CD8-positive, alpha-beta memory T cell (primary cell): Measurements from ENCODE around the gene TDRKH. TPM values are rescaled to one million over a fixed set of nuclear protein-coding genes. Genes with fewer than 3 reads are reported as not detected.

ENCODE experiments used
- CTCF ChIA-PET: fragments of 350-600 bp; sonication (Branson Sonifier 250); formaldehyde crosslinking; loops from one replicate; lab custom pipeline; 2021; ENCODE audit warnings: antibody characterized with exemption; lab: Charles Lee
- POLR2A ChIA-PET: fragments of 350-600 bp; sonication (Branson Sonifier 250); formaldehyde crosslinking; loops from one replicate; lab custom pipeline; 2021; ENCODE audit warnings: antibody characterized with exemption; lab: Charles Lee
- DNase-seq, 5 donors: peaks; one replicate each; pipeline versions ENCODE4 v3.0.0 to v3.0.0-alpha.2; 2020 to 2022; ENCODE audit warnings: mixed read lengths in 1 of 5
- H3K27ac ChIP-seq: one replicate; pipeline ENCODE4 v1.7.0; 2013; ENCODE audit warnings: low read depth, mild to moderate bottlenecking, low read length, moderate library complexity
- H3K27me3 ChIP-seq: 2 replicates; pipeline ENCODE4 v1.7.0; 2013; ENCODE audit warnings: low read length, mild to moderate bottlenecking; ENCODE audit not compliant: insufficient read depth, poor library complexity, severe bottlenecking
- H3K36me3 ChIP-seq: 2 replicates; pipeline ENCODE4 v1.7.0; 2013; ENCODE audit warnings: mild to moderate bottlenecking, low read length, moderate library complexity; ENCODE audit not compliant: insufficient read depth
- H3K4me1 ChIP-seq: 2 replicates; pipeline ENCODE4 v1.7.0; 2013; ENCODE audit warnings: mild to moderate bottlenecking, low read length, moderate library complexity; ENCODE audit not compliant: insufficient read depth
- H3K4me3 ChIP-seq: 2 replicates; pipeline ENCODE4 v1.7.0; 2013; ENCODE audit warnings: mild to moderate bottlenecking, low read length
- H3K9me3 ChIP-seq: 2 replicates; pipeline ENCODE4 v1.7.0; 2013; ENCODE audit warnings: mild to moderate bottlenecking, low read length
- H3K27ac Mint-ChIP-seq, 8 donors: one replicate each; pipeline ENCODE4 v1.8.0; 2020 to 2021; ENCODE audit warnings: mixed read lengths in 8 of 8, mild to moderate bottlenecking in 6 of 8, inconsistent platforms in 3 of 8, moderate library complexity in 3 of 8
- H3K27me3 Mint-ChIP-seq, 2 donors: one replicate each; pipeline ENCODE4 v1.8.0; 2020 to 2021; ENCODE audit warnings: mixed read lengths in 2 of 2, mild to moderate bottlenecking in 1 of 2, moderate library complexity in 1 of 2
- H3K36me3 Mint-ChIP-seq, 3 donors: one replicate each; pipeline ENCODE4 v1.8.0; 2020 to 2021; ENCODE audit warnings: mixed read lengths in 3 of 3, inconsistent platforms in 1 of 3, mild to moderate bottlenecking in 1 of 3
- H3K4me1 Mint-ChIP-seq, 3 donors: one replicate each; pipeline ENCODE4 v1.8.0; 2020 to 2021; ENCODE audit warnings: mixed read lengths in 3 of 3, inconsistent platforms in 1 of 3, mild to moderate bottlenecking in 1 of 3
- H3K4me3 Mint-ChIP-seq, 7 donors: one replicate each; pipeline ENCODE4 v1.8.0; 2020 to 2021; ENCODE audit warnings: mixed read lengths in 7 of 7, mild to moderate bottlenecking in 6 of 7, moderate library complexity in 4 of 7, inconsistent platforms in 2 of 7
- H3K9me3 Mint-ChIP-seq, 5 donors: one replicate each; pipeline ENCODE4 v1.8.0; 2020 to 2022; ENCODE audit warnings: mixed read lengths in 5 of 5, mild to moderate bottlenecking in 3 of 5, moderate library complexity in 2 of 5, inconsistent platforms in 1 of 5
- polyA plus RNA-seq: library from polyadenylated mRNA; unstranded; fragments of 300-500 nt; fragmentation: Illumina TruSeq; gene quantifications from one replicate; pipeline ENCODE4 v1.2.3, GENCODE V29; 2021
- total RNA-seq, 2 experiments: library from RNA; stranded (reverse); gene quantifications; one replicate each; pipeline ENCODE4 v1.2.3, GENCODE V29; 2021

The TDRKH gene
- total and polyA plus RNA-seq, 3 experiments from 2014 or later, result 16.4 to 20.5 (median 17.4) TPM

DNA sequence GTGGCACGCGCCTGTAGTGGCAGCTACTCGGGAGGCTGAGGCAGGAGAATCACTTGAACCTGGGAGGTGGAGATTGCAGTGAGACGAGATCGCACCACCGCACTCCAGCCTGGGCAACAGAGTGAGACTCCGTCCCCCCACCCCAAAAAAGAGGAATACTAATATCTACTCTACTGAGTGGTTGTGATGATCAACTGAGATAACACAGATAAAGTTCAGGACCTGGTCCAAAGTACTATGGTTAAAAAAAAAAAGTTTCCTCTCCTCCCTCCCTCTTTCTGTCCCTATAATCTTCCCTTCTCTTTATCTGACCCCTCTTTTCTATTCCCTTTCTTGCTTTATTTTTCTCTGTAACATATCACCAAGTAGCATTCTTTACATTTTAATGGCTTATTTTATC, 45.3 kb upstream of the TDRKH start:
- H3K27ac Mint-ChIP-seq, result peak overlapping the region in 5 of 8 donors; percentile 72 to 98 (median 85)
- H3K36me3 Mint-ChIP-seq, result no peaks in the 10 kb centered on the region
- DNase-seq, result no peak
- H3K4me3 Mint-ChIP-seq, result no peak overlapping the region
- no peaks in the 10 kb centered on the region for H3K27me3 ChIP-seq
- POLR2A ChIA-PET, result no interaction called here
- H3K4me1 Mint-ChIP-seq, result peaks cover 68 to 84% (median 76%) of the 10 kb centered on the region in 3 donors
- CTCF ChIA-PET, result interaction anchor here (0.9 to 2.4 kb wide), 22 partner anchors 7 to 385 kb away, joined by 3 to 16 read pairs (median 4); partner anchors contain the start of gene TDRKH
- H3K4me3 ChIP-seq, result no peak overlapping the region
- H3K4me1 ChIP-seq, result peaks cover 56% of the 10 kb centered on the region
- peaks cover 0 to 2% of the 10 kb centered on the region in 2 donors for H3K27me3 Mint-ChIP-seq
- H3K9me3 Mint-ChIP-seq, result no peaks in the 10 kb centered on the region
- H3K36me3 ChIP-seq, result no peaks in the 10 kb centered on the region
- H3K9me3 ChIP-seq, result no peaks in the 10 kb centered on the region
- no peak overlapping the region for H3K27ac ChIP-seq

DNA sequence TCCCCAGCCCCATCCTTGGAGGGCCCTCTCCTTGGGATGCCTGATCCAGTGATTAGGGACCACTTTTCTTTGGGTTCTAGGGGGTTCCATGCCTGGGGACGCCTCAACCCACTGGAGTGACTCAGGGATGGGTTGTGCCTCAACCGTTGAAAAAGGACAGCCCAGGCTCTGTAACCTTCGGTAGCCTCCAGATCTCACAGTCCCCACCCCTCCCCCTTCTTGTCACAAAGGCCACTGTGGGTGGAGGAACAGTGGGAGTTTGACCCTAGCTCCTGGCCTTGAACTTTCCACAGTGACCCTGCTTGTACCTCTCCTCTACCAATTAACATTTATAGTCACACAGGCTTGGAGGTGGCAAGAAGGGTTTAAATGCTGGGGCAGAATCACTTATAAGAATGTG, 43.9 kb upstream of the TDRKH start:
- Mint-ChIP-seq H3K9me3 (no peaks in the 10 kb centered on the region), H3K4me1 (peaks cover 69 to 84% (median 76%) of the 10 kb centered on the region in 3 donors), H3K36me3 (no peaks in the 10 kb centered on the region), H3K4me3 (peak overlapping the region in 1 of 7 donors; percentile 64), H3K27ac (peak overlapping the region in 7 of 8 donors; percentile 70 to 99 (median 89)), H3K27me3 (peaks cover 0 to 2% of the 10 kb centered on the region in 2 donors)
- no peak for DNase-seq
- ChIA-PET CTCF (interaction anchor here (1.0 to 1.2 kb wide), 2 partner anchors 99 to 240 kb away, joined by 3 read pairs; no protein-coding TSS in a partner anchor), POLR2A (interaction anchor here (0.6 kb wide), 1 partner anchor 42 kb away, joined by 3 read pairs; no protein-coding TSS in a partner anchor)
- Histone ChIP-seq H3K4me3 (no peak overlapping the region), H3K36me3 (no peaks in the 10 kb centered on the region), H3K4me1 (peaks cover 58% of the 10 kb centered on the region), H3K27ac (no peak overlapping the region), H3K9me3 (no peaks in the 10 kb centered on the region), H3K27me3 (no peaks in the 10 kb centered on the region)

DNA sequence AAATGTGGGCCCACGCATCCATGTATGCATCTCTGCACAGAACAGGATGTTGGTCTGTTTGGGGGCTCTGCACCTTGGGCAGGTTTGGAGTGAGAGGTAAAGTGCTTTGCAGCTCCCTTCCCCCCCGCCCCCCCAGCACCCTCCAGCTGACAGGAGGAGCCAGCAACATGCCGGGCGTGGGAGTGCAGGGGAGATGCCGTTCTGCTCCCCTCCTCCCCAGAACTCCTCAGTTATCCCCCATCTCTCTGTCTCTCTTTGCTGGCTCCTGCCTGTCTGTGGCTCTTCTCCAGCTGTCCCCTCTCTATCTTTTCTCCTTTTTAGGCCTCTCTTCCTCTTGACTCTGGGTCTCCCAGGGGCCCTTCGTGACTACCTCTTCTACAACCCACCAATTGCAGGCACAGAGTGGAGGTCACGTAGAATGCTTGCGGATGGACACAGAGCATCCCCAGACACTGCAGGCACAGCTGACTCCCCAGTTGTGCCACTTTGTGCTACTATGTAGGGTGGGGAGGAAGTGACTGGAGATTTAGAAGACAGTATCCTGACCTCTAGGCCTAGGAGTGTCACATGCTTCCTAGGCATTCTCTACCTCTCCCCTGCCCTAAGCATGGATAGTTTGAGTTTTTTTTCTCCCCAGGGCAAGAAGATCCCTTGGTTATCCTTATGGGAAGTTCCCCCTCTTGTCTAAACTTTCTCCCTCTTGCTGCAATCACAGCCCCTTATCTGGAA, 43.0 kb upstream of the TDRKH start:
- Histone ChIP-seq H3K27me3 (no peaks in the 10 kb centered on the region), H3K4me1 (peaks cover 59% of the 10 kb centered on the region), H3K27ac (no peak overlapping the region), H3K36me3 (no peaks in the 10 kb centered on the region), H3K4me3 (no peak overlapping the region), H3K9me3 (no peaks in the 10 kb centered on the region)
- Mint-ChIP-seq H3K36me3 (no peaks in the 10 kb centered on the region), H3K27ac (peak overlapping the region; percentile 34 to 99 (median 90)), H3K4me3 (peak overlapping the region in 6 of 7 donors; percentile 37 to 80 (median 63)), H3K27me3 (peaks cover 0 to 2% of the 10 kb centered on the region in 2 donors), H3K4me1 (peaks cover 75 to 88% (median 80%) of the 10 kb centered on the region in 3 donors), H3K9me3 (no peaks in the 10 kb centered on the region)
- no peak for DNase-seq
- ChIA-PET CTCF (interaction anchor here (0.7 to 0.8 kb wide), 2 partner anchors 25 to 168 kb away, joined by 3 read pairs; no protein-coding TSS in a partner anchor), POLR2A (no interaction called here)

DNA sequence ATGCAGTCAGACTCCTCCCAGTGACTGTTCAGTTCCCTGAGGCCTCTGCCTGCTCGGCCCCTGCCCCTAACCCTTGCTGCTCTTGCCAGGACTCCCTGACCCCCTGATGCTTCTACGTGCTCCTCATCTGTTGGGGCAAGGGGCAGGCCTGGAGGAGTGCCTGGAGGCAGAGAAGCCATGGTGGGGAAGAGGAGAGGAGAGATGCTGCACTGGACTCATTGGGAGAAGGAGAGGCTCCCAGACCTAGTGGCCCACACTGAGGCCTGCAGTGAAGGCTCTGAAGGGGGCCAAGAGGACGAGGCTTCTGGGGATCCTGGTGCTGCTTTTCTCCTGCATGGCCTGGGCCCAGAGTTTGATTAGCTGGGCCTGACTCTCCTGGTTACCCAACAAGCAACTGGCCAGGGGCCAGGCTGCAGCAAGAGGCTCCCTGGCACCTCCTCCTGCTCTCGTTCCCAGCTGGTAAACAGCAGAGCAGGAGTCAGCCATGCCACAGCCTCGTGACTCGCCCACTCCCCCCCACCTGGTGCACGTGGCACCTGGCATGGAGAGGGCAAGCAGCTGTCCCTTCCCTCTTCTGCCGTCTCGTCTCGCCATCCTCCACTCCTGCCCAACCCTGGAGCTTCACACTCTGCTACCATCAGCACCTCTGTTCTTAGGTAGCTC, 42.1 kb upstream of the TDRKH start:
- no peaks in the 10 kb centered on the region for H3K9me3 Mint-ChIP-seq
- peaks cover 78 to 92% (median 83%) of the 10 kb centered on the region in 3 donors for H3K4me1 Mint-ChIP-seq
- Histone ChIP-seq H3K36me3 (no peaks in the 10 kb centered on the region), H3K9me3 (no peaks in the 10 kb centered on the region), H3K27me3 (no peaks in the 10 kb centered on the region), H3K4me3 (no peak overlapping the region), H3K4me1 (peaks cover 63% of the 10 kb centered on the region), H3K27ac (no peak overlapping the region)
- CTCF ChIA-PET, result interaction anchor here (0.5 to 0.8 kb wide), 3 partner anchors 24 to 169 kb away, joined by 3 read pairs; no protein-coding TSS in a partner anchor
- peak overlapping the region; percentile 47 to 99 (median 88) for H3K27ac Mint-ChIP-seq
- POLR2A ChIA-PET, result no interaction called here
- no peaks in the 10 kb centered on the region for H3K36me3 Mint-ChIP-seq
- H3K27me3 Mint-ChIP-seq, result peaks cover 0 to 2% of the 10 kb centered on the region in 2 donors
- H3K4me3 Mint-ChIP-seq, result peak overlapping the region in 6 of 7 donors; percentile 55 to 70 (median 67)
- DNase-seq, result no peak

DNA sequence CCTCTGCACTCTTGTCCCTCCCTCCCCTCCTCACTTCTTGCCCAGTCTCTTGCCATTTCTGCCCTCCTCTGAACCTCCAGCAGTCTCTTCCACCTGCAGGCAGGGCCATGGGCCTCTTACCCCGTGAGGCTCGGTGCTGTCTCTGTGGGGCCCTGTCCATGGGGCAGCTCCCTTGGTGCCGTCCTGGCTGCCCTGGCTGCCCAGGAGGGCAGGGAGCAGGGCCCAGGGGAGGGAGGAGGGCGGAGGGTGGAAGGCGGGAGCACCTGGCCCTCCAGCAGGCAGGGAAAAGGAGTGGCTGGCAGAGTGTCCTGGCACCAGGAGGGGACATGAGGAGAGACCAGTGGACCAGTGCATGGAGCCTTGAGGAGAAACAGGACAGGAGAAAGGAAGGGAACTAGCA, 41.3 kb upstream of the TDRKH start, which contains the start of gene RORC:
TSS of gene RORC (minus strand) at position 198 of the 400 bp plus-strand sequence. CDS start at position 160, 38 bp downstream.
- ChIA-PET POLR2A (no interaction called here), CTCF (interaction anchor here (1.2 kb wide), 1 partner anchor 10 kb away, joined by 3 read pairs; no protein-coding TSS in a partner anchor)
- H3K4me1 ChIP-seq, result peaks cover 59% of the 10 kb centered on the region
- peak within 1 kb of the TSS; percentile 51 for H3K27ac ChIP-seq
- Mint-ChIP-seq H3K27me3 (peaks cover 0 to 2% of the 10 kb centered on the region in 2 donors), H3K27ac (peak within 1 kb of the TSS; percentile 47 to 99 (median 90)), H3K4me3 (peak within 1 kb of the TSS in 6 of 7 donors; percentile 68 to 84 (median 70)), H3K9me3 (no peaks in the 10 kb centered on the region), H3K36me3 (no peaks in the 10 kb centered on the region), H3K4me1 (peaks cover 72 to 84% (median 77%) of the 10 kb centered on the region in 3 donors)
- H3K36me3 ChIP-seq, result no peaks in the 10 kb centered on the region
- DNase-seq, result no peak
- H3K27me3 ChIP-seq, result no peaks in the 10 kb centered on the region
- H3K4me3 ChIP-seq, result no peak within 1 kb of the TSS
- H3K9me3 ChIP-seq, result no peaks in the 10 kb centered on the region

DNA sequence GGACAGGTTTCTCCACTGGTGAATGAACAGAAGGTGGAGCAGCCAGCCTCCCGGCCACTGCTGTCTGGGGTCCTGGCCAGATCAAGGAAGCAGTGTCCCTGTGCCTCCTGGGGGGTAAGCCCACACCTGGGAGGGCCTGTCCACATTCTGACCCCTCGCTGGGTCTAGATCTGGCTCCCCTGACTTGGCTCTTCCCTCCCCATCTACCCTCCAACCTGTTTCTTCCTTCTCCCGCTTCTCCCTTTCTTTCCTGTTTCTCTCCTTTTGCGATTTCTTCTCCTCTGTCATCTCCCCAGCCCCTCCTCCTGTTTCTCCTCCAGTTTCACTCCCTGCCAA, 40.9 kb upstream of the TDRKH start:
- H3K4me3 Mint-ChIP-seq, result peak overlapping the region in 6 of 7 donors; percentile 68 to 84 (median 70)
- H3K36me3 Mint-ChIP-seq, result no peaks in the 10 kb centered on the region
- H3K4me3 ChIP-seq, result no peak overlapping the region
- H3K27me3 ChIP-seq, result no peaks in the 10 kb centered on the region
- POLR2A ChIA-PET, result no interaction called here
- H3K27ac Mint-ChIP-seq, result peak overlapping the region; percentile 33 to 99 (median 90)
- peaks cover 71 to 84% (median 77%) of the 10 kb centered on the region in 3 donors for H3K4me1 Mint-ChIP-seq
- H3K9me3 ChIP-seq, result no peaks in the 10 kb centered on the region
- CTCF ChIA-PET, result interaction anchor here (1.2 kb wide), 1 partner anchor 10 kb away, joined by 3 read pairs; no protein-coding TSS in a partner anchor
- H3K36me3 ChIP-seq, result no peaks in the 10 kb centered on the region
- H3K27ac ChIP-seq, result peak overlapping the region; percentile 51
- peaks cover 0 to 2% of the 10 kb centered on the region in 2 donors for H3K27me3 Mint-ChIP-seq
- H3K4me1 ChIP-seq, result peaks cover 60% of the 10 kb centered on the region
- no peak for DNase-seq
- H3K9me3 Mint-ChIP-seq, result no peaks in the 10 kb centered on the region

DNA sequence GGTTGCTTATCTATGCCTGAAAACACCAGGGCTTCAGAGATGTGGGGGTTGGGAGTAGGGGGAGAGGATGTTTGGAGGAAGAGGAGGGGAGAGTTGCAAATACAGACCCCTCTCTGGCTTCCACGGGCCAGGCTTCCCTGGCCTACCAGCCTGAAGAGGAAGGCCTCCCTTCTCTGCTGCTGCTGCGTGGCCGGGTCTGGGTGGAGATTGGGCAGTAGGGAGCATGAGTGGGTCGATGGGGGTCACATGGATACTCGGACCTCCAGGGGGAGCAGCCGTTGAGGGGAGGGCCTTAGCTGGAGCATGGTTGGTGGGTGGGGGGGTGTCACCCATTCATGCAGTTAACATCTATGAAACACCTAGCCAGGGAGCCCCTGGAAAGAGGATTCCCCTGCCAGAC, 39.8 kb upstream of the TDRKH start:
- Mint-ChIP-seq H3K27ac (peak overlapping the region; percentile 70 to 99 (median 92)), H3K4me3 (peak overlapping the region; percentile 51 to 86 (median 70)), H3K36me3 (peaks cover 0 to 2% (median 0%) of the 10 kb centered on the region in 3 donors), H3K27me3 (peaks cover 0 to 1% of the 10 kb centered on the region in 2 donors), H3K9me3 (no peaks in the 10 kb centered on the region), H3K4me1 (peaks cover 69 to 84% (median 79%) of the 10 kb centered on the region in 3 donors)
- no peak for DNase-seq
- POLR2A ChIA-PET, result interaction anchor here (0.6 to 2.2 kb wide), 3 partner anchors 10 to 67 kb away, joined by 3 to 6 read pairs (median 3); partner anchors contain the start of gene MRPL9
- Histone ChIP-seq H3K9me3 (no peaks in the 10 kb centered on the region), H3K4me1 (peaks cover 65% of the 10 kb centered on the region), H3K27me3 (no peaks in the 10 kb centered on the region), H3K4me3 (no peak overlapping the region), H3K27ac (no peak overlapping the region), H3K36me3 (no peaks in the 10 kb centered on the region)
- CTCF ChIA-PET, result interaction anchor here (0.6 to 1.0 kb wide), 2 partner anchors 13 to 15 kb away, joined by 3 read pairs; no protein-coding TSS in a partner anchor
